Nephron progenitor cell (in vitro differentiated cells): Measurements from ENCODE around the gene OGG1.

Source experiments
- DNase-seq: peaks from one replicate; pipeline ENCODE4 v3.0.0; 2021
- H3K27ac Mint-ChIP-seq: 2 replicates; pipeline ENCODE4 v1.8.0; 2021; ENCODE audit warnings: mild to moderate bottlenecking, moderate library complexity, mixed read lengths
- H3K27me3 Mint-ChIP-seq: 2 replicates; pipeline ENCODE4 v1.8.0; 2021; ENCODE audit warnings: mild to moderate bottlenecking, low read depth, mixed read lengths; ENCODE audit not compliant: poor library complexity
- H3K36me3 Mint-ChIP-seq: 2 replicates; pipeline ENCODE4 v1.8.0; 2021; ENCODE audit warnings: low read depth, mixed read lengths
- H3K4me1 Mint-ChIP-seq: 2 replicates; pipeline ENCODE4 v1.8.0; 2021; ENCODE audit warnings: mixed read lengths
- H3K4me3 Mint-ChIP-seq: 2 replicates; pipeline ENCODE4 v1.8.0; 2021; ENCODE audit warnings: mild to moderate bottlenecking, moderate library complexity, mixed read lengths
- H3K9me3 Mint-ChIP-seq: 2 replicates; pipeline ENCODE4 v1.8.0; 2021; ENCODE audit warnings: mild to moderate bottlenecking, moderate library complexity, mixed read lengths
- CTCF ChIP-seq: fragments of 200-600 bp; sonication (generic); IDR thresholded peaks from 2 replicates; pipeline ENCODE4 v1.5.0; 2021; ENCODE audit warnings: antibody characterized with exemption

OGG1 gene

DNA sequence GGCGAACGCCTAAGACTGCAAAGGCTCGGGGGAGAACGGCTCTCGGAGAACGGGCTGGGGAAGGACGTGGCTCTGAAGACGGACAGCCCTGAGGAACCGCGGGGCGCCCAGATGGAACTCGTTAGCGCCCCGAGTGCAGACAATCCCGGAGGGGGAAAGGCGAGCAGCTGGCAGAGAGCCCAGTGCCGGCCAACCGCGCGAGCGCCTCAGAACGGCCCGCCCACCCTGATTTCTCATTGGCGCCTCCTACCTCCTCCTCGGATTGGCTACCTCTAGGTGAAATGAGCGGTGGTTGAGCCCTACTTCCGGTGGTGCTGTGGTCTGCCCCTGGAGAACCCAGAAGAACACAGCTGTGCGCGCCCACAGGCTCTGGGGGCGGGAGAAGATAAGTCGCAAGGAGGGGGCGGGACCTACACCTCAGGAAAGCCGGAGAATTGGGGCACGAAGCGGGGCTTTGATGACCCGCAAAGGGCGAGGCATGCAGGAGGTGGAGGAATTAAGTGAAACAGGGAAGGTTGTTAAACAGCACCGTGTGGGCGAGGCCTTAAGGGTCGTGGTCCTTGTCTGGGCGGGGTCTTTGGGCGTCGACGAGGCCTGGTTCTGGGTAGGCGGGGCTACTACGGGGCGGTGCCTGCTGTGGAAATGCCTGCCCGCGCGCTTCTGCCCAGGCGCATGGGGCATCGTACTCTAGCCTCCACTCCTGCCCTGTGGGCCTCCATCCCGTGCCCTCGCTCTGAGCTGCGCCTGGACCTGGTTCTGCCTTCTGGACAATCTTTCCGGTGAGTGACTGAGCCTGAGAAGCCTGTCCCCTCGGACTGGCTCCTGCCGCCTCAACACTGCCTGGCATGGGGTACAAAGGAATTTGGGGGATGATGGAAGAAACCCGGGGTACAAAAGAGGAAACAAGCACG lies at the start of gene OGG1:
Gene OGG1, plus strand, starts transcription at position 308 of the 911 bp plus-strand sequence. Its CDS starts 335 bp downstream, at position 643.
- DNase-seq: peak; percentile 95
- H3K9me3 Mint-ChIP-seq: no peaks in the 10 kb centered on the region
- peak within 1 kb of the TSS; percentile 98 for H3K27ac Mint-ChIP-seq
- peaks cover 58% of the 10 kb centered on the region for H3K36me3 Mint-ChIP-seq
- H3K27me3 Mint-ChIP-seq: peaks cover 3% of the 10 kb centered on the region
- H3K4me1 Mint-ChIP-seq: peaks cover 31% of the 10 kb centered on the region
- H3K4me3 Mint-ChIP-seq: peak within 1 kb of the TSS; percentile 94
- no peak for TF ChIP-seq CTCF

DNA sequence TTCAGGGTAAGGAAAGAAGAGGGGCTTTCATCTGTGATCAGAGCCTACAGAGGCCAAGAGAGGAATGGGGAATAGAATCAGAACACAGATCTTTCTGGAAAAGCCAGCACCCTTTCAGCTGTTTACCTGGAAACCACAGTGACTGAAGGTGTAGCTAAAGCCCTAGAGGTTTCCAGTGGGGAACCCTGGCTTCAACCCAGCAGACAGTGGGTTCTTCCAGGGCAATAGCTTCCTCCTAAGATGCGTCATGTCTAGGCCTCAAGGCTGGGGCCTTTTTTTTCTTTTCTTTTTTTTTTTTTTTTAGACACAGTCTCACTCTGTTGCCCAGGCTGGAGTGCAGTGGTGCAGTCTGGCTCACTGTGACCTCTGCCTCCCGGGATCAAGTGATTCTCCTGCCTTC lies 49.2 kb upstream of the OGG1 start:
- no peak overlapping the region for H3K27ac Mint-ChIP-seq
- no peak for DNase-seq
- H3K36me3 Mint-ChIP-seq: peaks cover 21% of the 10 kb centered on the region
- TF ChIP-seq CTCF: no peak
- H3K27me3 Mint-ChIP-seq: peaks cover 43% of the 10 kb centered on the region
- no peaks in the 10 kb centered on the region for H3K9me3 Mint-ChIP-seq
- no peak overlapping the region for H3K4me3 Mint-ChIP-seq
- H3K4me1 Mint-ChIP-seq: peaks cover 11% of the 10 kb centered on the region

DNA sequence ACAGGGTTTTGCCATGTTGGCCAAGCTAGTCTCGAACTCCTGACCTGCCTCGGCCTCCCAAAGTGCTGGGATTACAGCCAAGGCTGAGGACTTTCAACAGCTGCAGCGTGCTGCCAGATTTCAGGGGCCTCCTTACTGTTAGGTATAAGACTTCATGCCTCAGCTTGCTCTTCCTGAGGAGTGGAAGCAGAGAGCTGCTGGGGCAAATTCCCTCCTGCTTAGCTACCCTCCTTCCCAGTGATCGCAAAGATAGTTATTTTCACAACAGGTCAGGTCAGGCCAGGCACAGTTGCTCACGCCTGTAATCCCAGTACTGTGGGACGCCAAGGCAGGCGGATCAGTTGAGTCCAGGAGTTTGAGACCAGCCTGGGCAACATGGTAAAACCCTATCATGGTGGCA lies 48.7 kb upstream of the OGG1 start:
- no peak for DNase-seq

GRCh38 chr3:9701711-9702110 lies 48.0 kb upstream of the OGG1 start:
- Mint-ChIP-seq H3K4me1 (peaks cover 4% of the 10 kb centered on the region), H3K4me3 (no peak overlapping the region), H3K36me3 (peaks cover 21% of the 10 kb centered on the region), H3K9me3 (no peaks in the 10 kb centered on the region), H3K27me3 (peaks cover 55% of the 10 kb centered on the region), H3K27ac (no peak overlapping the region)
- no peak for DNase-seq
- no peak for TF ChIP-seq CTCF

More for the DNA sequence above, 48.7 kb upstream of the OGG1 start:
- no peak for TF ChIP-seq CTCF
- H3K27ac Mint-ChIP-seq: no peak overlapping the region
- H3K9me3 Mint-ChIP-seq: no peaks in the 10 kb centered on the region
- peaks cover 21% of the 10 kb centered on the region for H3K36me3 Mint-ChIP-seq
- peaks cover 7% of the 10 kb centered on the region for H3K4me1 Mint-ChIP-seq
- H3K4me3 Mint-ChIP-seq: no peak overlapping the region
- peaks cover 48% of the 10 kb centered on the region for H3K27me3 Mint-ChIP-seq

GRCh38 chr3:9703240-9703639 lies 46.5 kb upstream of the OGG1 start:
- Mint-ChIP-seq H3K9me3 (no peaks in the 10 kb centered on the region), H3K4me3 (peak overlapping the region; percentile 30), H3K27ac (no peak overlapping the region), H3K4me1 (peaks cover 4% of the 10 kb centered on the region), H3K36me3 (peaks cover 15% of the 10 kb centered on the region), H3K27me3 (peaks cover 64% of the 10 kb centered on the region)
- DNase-seq: no peak
- TF ChIP-seq CTCF: no peak
